Activated naive CD8-positive, alpha-beta T cell treated with anti-CD3 and anti-CD28 coated beads, Interleukin-2, amount 50 U/mL, for 24 hours (primary cell): Measurements from ENCODE around the gene HECTD3.

ENCODE experiments used
- ATAC-seq: fragments of 150-1000 bp; cut with Tn5 transposase; one replicate; pipeline ENCODE4 v1.10.0; 2021
- DNase-seq: peaks from one replicate; pipeline ENCODE4 v3.0.0; 2021
- H3K27ac Mint-ChIP-seq: one replicate; pipeline ENCODE4 v1.8.0; 2021; ENCODE audit warnings: mild to moderate bottlenecking, mixed read lengths
- H3K27me3 Mint-ChIP-seq: one replicate; pipeline ENCODE4 v1.8.0; 2021; ENCODE audit warnings: mixed read lengths
- H3K36me3 Mint-ChIP-seq: one replicate; pipeline ENCODE4 v1.8.0; 2021; ENCODE audit warnings: low read depth, mixed read lengths
- H3K4me1 Mint-ChIP-seq: one replicate; pipeline ENCODE4 v1.8.0; 2021; ENCODE audit warnings: mixed read lengths
- H3K4me3 Mint-ChIP-seq: one replicate; pipeline ENCODE4 v1.8.0; 2021; ENCODE audit warnings: mild to moderate bottlenecking, moderate library complexity, mixed read lengths
- H3K9me3 Mint-ChIP-seq: one replicate; pipeline ENCODE4 v1.8.0; 2021; ENCODE audit warnings: mixed read lengths

Gene HECTD3

GRCh38 chr1:45026446-45026845 lies 15.3 kb upstream of the HECTD3 start:
- Mint-ChIP-seq H3K9me3 (no peaks in the 10 kb centered on the region), H3K36me3 (no peaks in the 10 kb centered on the region), H3K27me3 (no peaks in the 10 kb centered on the region), H3K4me1 (peaks cover 17% of the 10 kb centered on the region), H3K27ac (peak overlapping the region; percentile 2), H3K4me3 (no peak overlapping the region)
- peak; percentile 61 for ATAC-seq
- no peak for DNase-seq

- no peaks in the 10 kb centered on the region for H3K36me3 Mint-ChIP-seq
- no peak overlapping the region for H3K27ac Mint-ChIP-seq
- no peaks in the 10 kb centered on the region for H3K9me3 Mint-ChIP-seq
- no peak overlapping the region for H3K4me3 Mint-ChIP-seq
- peaks cover 17% of the 10 kb centered on the region for H3K4me1 Mint-ChIP-seq
- H3K27me3 Mint-ChIP-seq: no peaks in the 10 kb centered on the region
- DNase-seq (no peak), ATAC-seq (no peak)
These were observed 12.5 kb upstream of the HECTD3 start for GRCh38 chr1:45023663-45024062.

- H3K4me3 Mint-ChIP-seq: no peak overlapping the region
- DNase-seq: peak; percentile 66
- H3K27ac Mint-ChIP-seq: no peak overlapping the region
- no peaks in the 10 kb centered on the region for H3K27me3 Mint-ChIP-seq
- peak; percentile 92 for ATAC-seq
- H3K9me3 Mint-ChIP-seq: no peaks in the 10 kb centered on the region
- peaks cover 16% of the 10 kb centered on the region for H3K36me3 Mint-ChIP-seq
- H3K4me1 Mint-ChIP-seq: peaks cover 13% of the 10 kb centered on the region
These were observed 7.6 kb upstream of the HECTD3 start for GRCh38 chr1:45018599-45019230.

- Mint-ChIP-seq H3K27ac (no peak overlapping the region), H3K27me3 (no peaks in the 10 kb centered on the region), H3K36me3 (peaks cover 17% of the 10 kb centered on the region), H3K4me3 (no peak overlapping the region), H3K9me3 (no peaks in the 10 kb centered on the region), H3K4me1 (peaks cover 24% of the 10 kb centered on the region)
- no peak for DNase-seq
- no peak for ATAC-seq
These were observed 5.6 kb upstream of the HECTD3 start for GRCh38 chr1:45016767-45017166.

GRCh38 chr1:45016090-45016697 lies 5.1 kb upstream of the HECTD3 start:
- Mint-ChIP-seq H3K27ac (no peak overlapping the region), H3K9me3 (no peaks in the 10 kb centered on the region), H3K4me3 (no peak overlapping the region), H3K27me3 (no peaks in the 10 kb centered on the region), H3K4me1 (peaks cover 29% of the 10 kb centered on the region), H3K36me3 (peaks cover 17% of the 10 kb centered on the region)
- DNase-seq (no peak), ATAC-seq (no peak)

GRCh38 chr1:45015683-45016082 lies 4.6 kb upstream of the HECTD3 start:
- Mint-ChIP-seq H3K27me3 (no peaks in the 10 kb centered on the region), H3K9me3 (no peaks in the 10 kb centered on the region), H3K36me3 (peaks cover 17% of the 10 kb centered on the region), H3K4me3 (no peak overlapping the region), H3K4me1 (peaks cover 29% of the 10 kb centered on the region), H3K27ac (no peak overlapping the region)
- no peak for DNase-seq
- ATAC-seq: no peak

- peaks cover 39% of the 10 kb centered on the region for H3K4me1 Mint-ChIP-seq
- H3K27ac Mint-ChIP-seq: peak overlapping the region; percentile 76
- no peaks in the 10 kb centered on the region for H3K27me3 Mint-ChIP-seq
- DNase-seq: peak; percentile 78
- ATAC-seq: no peak
- no peaks in the 10 kb centered on the region for H3K9me3 Mint-ChIP-seq
- peak overlapping the region; percentile 84 for H3K4me3 Mint-ChIP-seq
- peaks cover 17% of the 10 kb centered on the region for H3K36me3 Mint-ChIP-seq
These were observed 3.4 kb upstream of the HECTD3 start for GRCh38 chr1:45014321-45015028.

- DNase-seq: no peak
- Mint-ChIP-seq H3K36me3 (peaks cover 23% of the 10 kb centered on the region), H3K4me3 (peak overlapping the region; percentile 84), H3K27ac (peak overlapping the region; percentile 89), H3K27me3 (no peaks in the 10 kb centered on the region), H3K9me3 (no peaks in the 10 kb centered on the region), H3K4me1 (peaks cover 43% of the 10 kb centered on the region)
- ATAC-seq: no peak
These were observed 2.6 kb upstream of the HECTD3 start for GRCh38 chr1:45013551-45014209.

GRCh38 chr1:45012639-45013278 lies 1.6 kb upstream of the HECTD3 start:
- H3K27ac Mint-ChIP-seq: peak overlapping the region; percentile 89
- H3K36me3 Mint-ChIP-seq: peaks cover 23% of the 10 kb centered on the region
- ATAC-seq: peak; percentile 27
- H3K9me3 Mint-ChIP-seq: no peaks in the 10 kb centered on the region
- H3K27me3 Mint-ChIP-seq: no peaks in the 10 kb centered on the region
- peak; percentile 52 for DNase-seq
- peak overlapping the region; percentile 84 for H3K4me3 Mint-ChIP-seq
- peaks cover 40% of the 10 kb centered on the region for H3K4me1 Mint-ChIP-seq

GRCh38 chr1:45011837-45012638 lies 914 bp upstream of the HECTD3 start, which contains the start of gene UROD:
UROD (plus strand) TSS chr1:45012254; CDS start chr1:45012266, 12 bp downstream.
- peaks cover 40% of the 10 kb centered on the region for H3K4me1 Mint-ChIP-seq

GRCh38 chr1:45009956-45010854 lies 919 bp downstream of the HECTD3 start:
- Mint-ChIP-seq H3K9me3 (no peaks in the 10 kb centered on the region), H3K36me3 (peaks cover 27% of the 10 kb centered on the region), H3K4me1 (peaks cover 40% of the 10 kb centered on the region), H3K27ac (peak overlapping the region; percentile 65), H3K4me3 (peak overlapping the region; percentile 84), H3K27me3 (no peaks in the 10 kb centered on the region)
- ATAC-seq (no peak), DNase-seq (no peak)

More at GRCh38 chr1:45011837-45012638, 914 bp upstream of the HECTD3 start, which contains the start of gene UROD:
- Mint-ChIP-seq H3K9me3 (no peaks in the 10 kb centered on the region), H3K36me3 (peaks cover 25% of the 10 kb centered on the region), H3K27me3 (no peaks in the 10 kb centered on the region), H3K27ac (peak within 1 kb of the TSS; percentile 89), H3K4me3 (peak within 1 kb of the TSS; percentile 84)
- ATAC-seq (peak; percentile 63), DNase-seq (peak; percentile 92)

- peaks cover 28% of the 10 kb centered on the region for H3K36me3 Mint-ChIP-seq
- no peak for ATAC-seq
- peaks cover 36% of the 10 kb centered on the region for H3K4me1 Mint-ChIP-seq
- peak overlapping the region; percentile 65 for H3K27ac Mint-ChIP-seq
- peak overlapping the region; percentile 84 for H3K4me3 Mint-ChIP-seq
- H3K27me3 Mint-ChIP-seq: no peaks in the 10 kb centered on the region
- no peaks in the 10 kb centered on the region for H3K9me3 Mint-ChIP-seq
- no peak for DNase-seq
These were observed 1.7 kb downstream of the HECTD3 start for GRCh38 chr1:45009296-45009865.
